Thyroid gland (tissue), 4 donors: Measurements from ENCODE around the gene CEP192.

Experiments
- POLR2A ChIP-seq, 2 donors: fragments of 450-650 bp; IDR thresholded peaks; one replicate each; pipeline ENCODE4 v1.6.1; 2017; ENCODE audit warnings: antibody characterized with exemption in 2 of 2, mild to moderate bottlenecking in 2 of 2, moderate library complexity in 1 of 2
- TF ChIP-seq, protein P1 (sequence below), 6 experiments: fragments of 200-600 bp in 3 of 6; fragments of 450-650 bp in 3 of 6; sonication (generic) in 3 of 6; IDR thresholded peaks; one replicate each; pipeline ENCODE4 v1.5.1; 2016 to 2019; ENCODE audit warnings: antibody characterized with exemption in 6 of 6, mild to moderate bottlenecking in 2 of 6, inconsistent platforms in 1 of 6, moderate library complexity in 1 of 6

DNA sequence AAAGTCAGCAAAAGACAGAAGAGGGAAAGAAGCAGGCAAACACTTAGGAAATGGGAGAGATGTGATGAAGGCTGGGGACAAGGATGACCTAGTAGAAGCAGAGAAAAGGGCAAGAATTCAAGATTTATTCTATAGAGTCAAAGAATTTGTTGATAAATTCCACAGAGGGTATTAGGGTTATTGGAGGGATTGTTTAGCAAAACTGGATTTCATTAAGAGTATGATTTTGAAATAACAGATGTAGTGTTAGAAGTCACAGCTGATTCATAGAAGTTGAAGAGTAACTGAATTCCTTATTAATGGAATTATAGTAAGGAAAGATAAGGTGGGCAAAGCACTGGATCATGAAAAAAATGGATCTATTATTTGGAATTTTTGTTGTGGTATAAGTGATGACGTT lies 48.6 kb downstream of the CEP192 start:
- no peak for TF ChIP-seq POLR2A (IDR thresholded peaks at IDR 0.05)
- TF ChIP-seq, protein P1, sequence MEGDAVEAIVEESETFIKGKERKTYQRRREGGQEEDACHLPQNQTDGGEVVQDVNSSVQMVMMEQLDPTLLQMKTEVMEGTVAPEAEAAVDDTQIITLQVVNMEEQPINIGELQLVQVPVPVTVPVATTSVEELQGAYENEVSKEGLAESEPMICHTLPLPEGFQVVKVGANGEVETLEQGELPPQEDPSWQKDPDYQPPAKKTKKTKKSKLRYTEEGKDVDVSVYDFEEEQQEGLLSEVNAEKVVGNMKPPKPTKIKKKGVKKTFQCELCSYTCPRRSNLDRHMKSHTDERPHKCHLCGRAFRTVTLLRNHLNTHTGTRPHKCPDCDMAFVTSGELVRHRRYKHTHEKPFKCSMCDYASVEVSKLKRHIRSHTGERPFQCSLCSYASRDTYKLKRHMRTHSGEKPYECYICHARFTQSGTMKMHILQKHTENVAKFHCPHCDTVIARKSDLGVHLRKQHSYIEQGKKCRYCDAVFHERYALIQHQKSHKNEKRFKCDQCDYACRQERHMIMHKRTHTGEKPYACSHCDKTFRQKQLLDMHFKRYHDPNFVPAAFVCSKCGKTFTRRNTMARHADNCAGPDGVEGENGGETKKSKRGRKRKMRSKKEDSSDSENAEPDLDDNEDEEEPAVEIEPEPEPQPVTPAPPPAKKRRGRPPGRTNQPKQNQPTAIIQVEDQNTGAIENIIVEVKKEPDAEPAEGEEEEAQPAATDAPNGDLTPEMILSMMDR (IDR thresholded peaks at IDR 0.05): no peak
